Fibroblast of villous mesenchyme (primary cell): ENCODE measurements around the gene ZBTB48. TPM values are rescaled to one million over a fixed set of nuclear protein-coding genes. Genes with fewer than 3 reads are reported as not detected.

Source experiments
- DNase-seq: peaks from one replicate; pipeline ENCODE4 v3.0.0-alpha.2; 2010; ENCODE audit warnings: low read depth
- H3K4me3 ChIP-seq: 2 replicates; pipeline ENCODE4 v1.5.1; 2011; ENCODE audit warnings: low read depth, mild to moderate bottlenecking, low read length
- CTCF ChIP-seq: IDR thresholded peaks from 2 replicates; pipeline ENCODE4 v1.5.1; 2012; ENCODE audit warnings: low read depth, mild to moderate bottlenecking, low read length; ENCODE audit not compliant: insufficient read depth
- total RNA-seq: library from RNA; depleted of rRNA; stranded (reverse); fragments of >200 nt; gene quantifications from 2 replicates; pipeline ENCODE4 v1.2.3, GENCODE V29; 2012

ZBTB48 gene
- total RNA-seq, 1 donor = 10.8 TPM

- peak; percentile 4 for DNase-seq
- TF ChIP-seq CTCF = peak; percentile 23
- H3K4me3 ChIP-seq = peak overlapping the region; percentile 80
These were observed 1.0 kb downstream of the ZBTB48 start for GRCh38 chr1:6580593-6581409.

GRCh38 chr1:6581561-6582305 lies 1.9 kb downstream of the ZBTB48 start:
- H3K4me3 ChIP-seq = no peak overlapping the region

GRCh38 chr1:6582370-6582769 lies 2.6 kb downstream of the ZBTB48 start:
- no peak overlapping the region for H3K4me3 ChIP-seq
- DNase-seq = no peak
- TF ChIP-seq CTCF = no peak

More at GRCh38 chr1:6581561-6582305, 1.9 kb downstream of the ZBTB48 start:
- TF ChIP-seq CTCF = no peak
- no peak for DNase-seq

- no peak for DNase-seq
- no peak overlapping the region for H3K4me3 ChIP-seq
- TF ChIP-seq CTCF = peak; percentile 10
These were observed 4.6 kb downstream of the ZBTB48 start for GRCh38 chr1:6584126-6585080.

DNA sequence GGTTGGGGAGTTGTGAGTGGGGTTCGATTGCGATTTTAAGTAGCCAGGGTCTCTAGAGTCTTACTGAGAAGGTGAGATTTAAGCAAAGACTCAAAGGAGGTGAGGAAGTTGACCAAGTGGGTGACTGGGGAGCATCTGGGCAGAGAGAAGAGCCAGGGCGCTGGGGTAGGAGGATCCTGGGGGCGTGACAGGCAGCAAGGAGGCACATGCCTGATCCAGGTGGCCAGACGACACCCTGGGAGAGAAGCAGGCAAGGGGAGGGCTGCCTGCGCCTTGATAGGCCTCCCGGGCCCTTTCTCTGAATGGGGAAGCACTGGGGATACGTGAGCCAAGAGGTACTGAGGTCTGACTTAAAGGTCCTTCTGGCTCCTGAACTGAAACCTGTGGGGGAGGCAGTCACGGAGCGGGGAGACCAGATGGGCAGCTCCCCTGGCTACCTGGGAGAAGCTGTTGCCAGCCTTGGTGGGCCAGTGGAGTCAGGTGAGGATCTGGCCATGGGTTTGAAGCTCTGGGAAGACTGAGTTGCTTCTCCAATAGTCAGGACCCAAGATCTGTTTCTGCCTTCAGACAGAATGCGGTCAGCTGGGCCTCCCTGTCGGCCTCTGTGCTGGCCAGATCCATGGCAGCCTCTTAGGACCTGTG lies 5.4 kb downstream of the ZBTB48 start:
- TF ChIP-seq CTCF = no peak
- no peak overlapping the region for H3K4me3 ChIP-seq
- DNase-seq = no peak

DNA sequence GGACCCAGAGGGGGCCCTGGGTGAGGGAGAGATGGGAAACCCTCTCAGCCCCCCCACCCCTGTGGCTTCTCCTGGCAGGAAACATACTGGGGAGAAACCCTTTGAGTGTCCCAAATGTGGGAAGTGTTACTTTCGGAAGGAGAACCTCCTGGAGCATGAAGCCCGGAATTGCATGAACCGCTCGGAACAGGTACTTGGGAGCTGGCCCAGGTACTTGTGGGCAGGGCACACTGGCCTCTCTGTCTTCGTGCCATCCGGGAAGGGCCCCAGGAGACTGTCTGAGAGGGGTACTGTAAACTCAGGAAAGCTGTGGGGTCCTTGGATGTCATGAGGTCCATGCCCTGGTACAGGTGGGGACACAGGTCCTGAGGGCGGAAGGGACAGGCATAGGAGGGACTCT lies 6.0 kb downstream of the ZBTB48 start:
- H3K4me3 ChIP-seq = no peak overlapping the region
- DNase-seq = no peak
- no peak for TF ChIP-seq CTCF
